ENCODE data around the gene BTBD1.
"Not testable (repeated sequence)": the region's sequence is repeated elsewhere in the genome, so short reads cannot be mapped to it uniquely, and the experiment has no call there.

BTBD1 gene

GRCh38 chr15:83090465-83090864 is 23.4 kb upstream of the BTBD1 start:
- no peaks in the 10 kb centered on the region for H3K27me3 ChIP-seq (ENCODE audit: insufficient read depth, poor library complexity, severe bottlenecking)
- no peak overlapping the region for H3K4me3 ChIP-seq (replicated peaks; ENCODE audit: insufficient read depth, low read length)
- no peak for TF ChIP-seq GABPA (IDR thresholded peaks at IDR 0.05; ENCODE audit: low read depth)
- TF ChIP-seq CTCF (IDR thresholded peaks at IDR 0.05; ENCODE audit: insufficient read depth, low read length) = no peak
- no peak for TF ChIP-seq POLR2AphosphoS5 (IDR thresholded peaks at IDR 0.05; ENCODE audit: low read depth)
- TF ChIP-seq REST (IDR thresholded peaks at IDR 0.05; ENCODE audit: insufficient replicate concordance, low read depth) = no peak
- TF ChIP-seq SPI1 (IDR thresholded peaks at IDR 0.05; ENCODE audit: borderline replicate concordance, low read depth) = no peak
- no peak overlapping the region for H3K27ac ChIP-seq (replicated peaks)
- DNase-seq (ENCODE audit: low read depth in 1 of 2, low spot score in 1 of 2) = no peak

- no peak for DNase-seq (ENCODE audit: low read depth in 1 of 2, low spot score in 1 of 2)
- H3K27me3 ChIP-seq (ENCODE audit: insufficient read depth, poor library complexity, severe bottlenecking) = no peaks in the 10 kb centered on the region
- H3K27ac ChIP-seq (replicated peaks) = no peak overlapping the region
- H3K4me3 ChIP-seq (replicated peaks; ENCODE audit: insufficient read depth, low read length) = no peak overlapping the region
- no peak for TF ChIP-seq POLR2AphosphoS5 (IDR thresholded peaks at IDR 0.05; ENCODE audit: low read depth)
- TF ChIP-seq CTCF (IDR thresholded peaks at IDR 0.05; ENCODE audit: insufficient read depth, low read length) = no peak
- TF ChIP-seq REST (IDR thresholded peaks at IDR 0.05; ENCODE audit: insufficient replicate concordance, low read depth) = no peak
- TF ChIP-seq GABPA (IDR thresholded peaks at IDR 0.05; ENCODE audit: low read depth) = no peak
Measured at GRCh38 chr15:83088876-83089275, 21.8 kb upstream of the BTBD1 start.

DNA sequence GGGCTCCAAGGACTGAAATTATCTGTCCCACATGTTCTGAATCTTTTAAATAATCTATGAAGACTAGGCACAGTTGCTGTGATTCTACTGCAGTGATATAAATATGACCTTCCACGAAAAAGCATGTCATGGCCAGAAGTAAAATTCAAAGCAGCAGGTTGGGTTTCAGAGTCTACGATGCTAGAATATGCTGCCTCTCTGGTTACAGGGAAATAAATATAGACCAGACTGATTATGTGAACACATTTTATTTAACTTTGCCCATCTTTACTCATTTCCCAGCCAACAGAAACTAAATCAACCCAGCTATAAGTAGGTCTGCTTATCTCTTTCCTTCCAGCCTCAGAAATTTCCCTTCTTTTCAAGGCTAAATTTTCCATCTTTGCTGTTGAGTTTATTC is 20.5 kb upstream of the BTBD1 start:
- DNase-seq (ENCODE audit: low read depth in 1 of 2, low spot score in 1 of 2) = no peak
- H3K27me3 ChIP-seq (ENCODE audit: insufficient read depth, poor library complexity, severe bottlenecking) = no peaks in the 10 kb centered on the region
- H3K4me3 ChIP-seq (replicated peaks; ENCODE audit: insufficient read depth, low read length) = no peak overlapping the region
- no peak overlapping the region for H3K27ac ChIP-seq (replicated peaks)
- TF ChIP-seq POLR2AphosphoS5 (IDR thresholded peaks at IDR 0.05; ENCODE audit: low read depth) = no peak
- TF ChIP-seq REST (IDR thresholded peaks at IDR 0.05; ENCODE audit: insufficient replicate concordance, low read depth) = no peak
- no peak for TF ChIP-seq GABPA (IDR thresholded peaks at IDR 0.05; ENCODE audit: low read depth)
- TF ChIP-seq CTCF (IDR thresholded peaks at IDR 0.05; ENCODE audit: insufficient read depth, low read length) = no peak
- no peak for TF ChIP-seq SPI1 (IDR thresholded peaks at IDR 0.05; ENCODE audit: borderline replicate concordance, low read depth)

DNA sequence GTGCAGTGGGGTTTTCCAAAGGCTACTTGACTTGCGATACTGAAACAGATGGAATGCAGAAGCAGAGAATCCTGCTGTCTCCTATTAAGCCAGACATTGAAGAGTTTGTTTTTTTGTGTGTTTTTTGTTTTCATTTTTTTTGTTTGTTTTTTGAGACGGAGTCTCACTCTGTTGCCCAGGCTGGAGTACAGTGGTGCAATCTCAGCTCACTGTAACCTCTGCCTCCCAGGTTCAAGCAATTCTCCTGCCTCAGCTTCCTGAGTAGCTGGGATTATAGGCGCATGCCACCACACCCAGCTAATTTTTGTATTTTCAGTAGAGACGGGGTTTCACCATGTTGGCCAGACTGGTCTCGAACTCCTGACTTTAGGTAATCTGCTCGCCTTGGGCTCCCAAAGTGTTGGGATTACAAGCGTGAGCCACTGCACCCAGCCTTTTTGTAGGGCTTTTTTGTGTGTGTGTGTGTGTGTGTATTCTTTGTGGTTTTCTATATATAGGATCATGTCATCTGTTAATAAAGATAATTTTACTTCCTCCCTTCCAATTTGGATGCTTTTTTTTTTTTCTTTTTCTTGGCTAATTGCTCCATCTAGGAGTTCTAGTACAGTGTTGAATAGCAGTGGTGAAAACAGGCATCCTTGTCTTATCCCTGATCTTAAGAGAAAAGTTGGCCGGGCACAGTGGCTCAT is 19.0 kb upstream of the BTBD1 start:
- H3K27ac ChIP-seq (replicated peaks); H3K4me3 ChIP-seq (replicated peaks; ENCODE audit: insufficient read depth, low read length); DNase-seq (ENCODE audit: low read depth in 1 of 2, low spot score in 1 of 2); H3K27me3 ChIP-seq (ENCODE audit: insufficient read depth, poor library complexity, severe bottlenecking): not testable (repeated sequence)

GRCh38 chr15:83085461-83085860 is 18.4 kb upstream of the BTBD1 start:
- H3K4me3 ChIP-seq (replicated peaks; ENCODE audit: insufficient read depth, low read length); H3K27me3 ChIP-seq (ENCODE audit: insufficient read depth, poor library complexity, severe bottlenecking); H3K27ac ChIP-seq (replicated peaks); DNase-seq (ENCODE audit: low read depth in 1 of 2, low spot score in 1 of 2): not testable (repeated sequence)

All from HL-60 (cell line).